ENCODE results near the gene PIAS4.
A peak's percentile ranks its signal among the peaks of the same experiment; 100 is the strongest.

Gene PIAS4

GRCh38 chr19:4018775-4019504, 11.4 kb downstream of the PIAS4 start:
- DNase-seq = no peak

- peak in 1 of 58 donors; percentile 21 for DNase-seq
These were observed 12.0 kb downstream of the PIAS4 start for GRCh38 chr19:4019578-4019977.

GRCh38 chr19:4023600-4024398, 16.3 kb downstream of the PIAS4 start:
- DNase-seq = no peak

GRCh38 chr19:4025317-4025716, 17.8 kb downstream of the PIAS4 start:
- no peak for DNase-seq

GRCh38 chr19:4027146-4027545, 19.6 kb downstream of the PIAS4 start:
- no peak for DNase-seq

- no peak for DNase-seq
These were observed 21.1 kb downstream of the PIAS4 start for GRCh38 chr19:4028334-4029246.

- DNase-seq = no peak
These were observed 21.7 kb downstream of the PIAS4 start for GRCh38 chr19:4029247-4029614.

GRCh38 chr19:4030552-4030951, 23.0 kb downstream of the PIAS4 start:
- DNase-seq = no peak

GRCh38 chr19:4030981-4031380, 23.4 kb downstream of the PIAS4 start:
- DNase-seq = no peak

GRCh38 chr19:4031420-4031819, 23.9 kb downstream of the PIAS4 start:
- DNase-seq = no peak

- DNase-seq = peak in 1 of 58 donors; percentile 28
These were observed 24.9 kb downstream of the PIAS4 start for GRCh38 chr19:4032436-4032835.

- no peak for DNase-seq
These were observed 25.8 kb downstream of the PIAS4 start for GRCh38 chr19:4033028-4033956.

- peak in 53 of 58 donors; percentile 27 to 92 (median 76) for DNase-seq
These were observed 26.8 kb downstream of the PIAS4 start for GRCh38 chr19:4034048-4035017.

- DNase-seq = no peak
These were observed 27.6 kb downstream of the PIAS4 start for GRCh38 chr19:4035018-4035566.

- no peak for DNase-seq
These were observed 28.0 kb downstream of the PIAS4 start for GRCh38 chr19:4035582-4035981.

- DNase-seq = no peak
These were observed 29.2 kb downstream of the PIAS4 start for GRCh38 chr19:4036576-4037300.

GRCh38 chr19:4037301-4037949, 29.9 kb downstream of the PIAS4 start:
- no peak for DNase-seq

- no peak for DNase-seq
These were observed 30.5 kb downstream of the PIAS4 start for GRCh38 chr19:4038057-4038456.

All from anterior cingulate cortex (tissue), 58 donors.